ENCODE measurements around the gene TSPAN4. TPM values are rescaled to one million over a fixed set of nuclear protein-coding genes. Genes with fewer than 3 reads are reported as not detected.

Gene TSPAN4
- total RNA-seq, 1 experiment from 2014 or later: 50.3 TPM

GRCh38 chr11:816433-816779 lies 26.2 kb upstream of the TSPAN4 start:
- H3K36me3 ChIP-seq (ENCODE audit: control insufficient read depth in 1 of 2, insufficient read depth in 2 of 2, low read length in 2 of 2): peaks cover 12 to 22% of the 10 kb centered on the region in 2 experiments
- H3K4me1 ChIP-seq (ENCODE audit: control insufficient read depth in 1 of 2, insufficient read depth in 2 of 2, low read length in 2 of 2): peaks cover 24 to 58% of the 10 kb centered on the region in 2 experiments
- ChIA-PET RAD21 (ENCODE audit: low non-redundant PET in 1 of 2, low total read pairs in 2 of 2, uncharacterized antibody in 2 of 2, unreplicated experiment in 2 of 2) (no interaction called here), CTCF (no interaction called here), POLR2A (interaction anchor here (1.1 kb wide), 1 partner anchor 20 kb away, joined by 4 read pairs; no protein-coding TSS in a partner anchor)
- H3K4me3 ChIP-seq (replicated peaks in 1 of 2; ENCODE audit: low read depth in 1 of 2, low read length in 2 of 2): no peak overlapping the region
- ATAC-seq (no peak), DNase-seq (ENCODE audit: low read depth, low spot score) (no peak)
- H3K9ac ChIP-seq (ENCODE audit: low read length): no peak overlapping the region
- H4K20me1 ChIP-seq (ENCODE audit: insufficient read depth): peaks cover 11% of the 10 kb centered on the region; the same call in 1 of the 2 replicates
- no peak for TF ChIP-seq ZBTB33 (IDR thresholded peaks at IDR 0.05; ENCODE audit: extremely low read depth, insufficient replicate concordance, low read length)
- TF ChIP-seq ELF1 (IDR thresholded peaks at IDR 0.05; ENCODE audit: borderline replicate concordance, low read depth): no peak
- TF ChIP-seq ZFX (IDR thresholded peaks at IDR 0.05): no peak
- no peak for TF ChIP-seq REST (IDR thresholded peaks at IDR 0.05; ENCODE audit: low read depth)
- TF ChIP-seq JUND (IDR thresholded peaks at IDR 0.05): no peak
- H2AFZ ChIP-seq (ENCODE audit: low read depth, low read length, poor library complexity, severe bottlenecking): no peak overlapping the region
- H3K27me3 ChIP-seq (ENCODE audit: insufficient read depth, low read length): no peaks in the 10 kb centered on the region
- H3K9me3 ChIP-seq (ENCODE audit: control insufficient read depth in 1 of 2, insufficient read depth in 1 of 2, low read depth in 1 of 2, low read length in 2 of 2): no peaks in the 10 kb centered on the region
- no peaks in the 10 kb centered on the region for H3K9me2 ChIP-seq (ENCODE audit: insufficient read depth)
- H3K79me2 ChIP-seq (ENCODE audit: insufficient read depth, low read length): peaks cover 31% of the 10 kb centered on the region
- intact Hi-C loops (cut with micrococcal nuclease): no loop called here
- H3K27ac ChIP-seq (ENCODE audit: low read depth, low read length): no peak overlapping the region
- H3K4me2 ChIP-seq (ENCODE audit: low read length): no peak overlapping the region
- BruUV-seq (replicated peaks): no TSS peak

All from HCT116 (cell line).